NCI-H69 (cell line): Measurements from ENCODE around the gene CYTH4.

Experiments used
- DNase-seq: peaks from one replicate; lab custom pipeline; 2025; lab: John Stamatoyannopoulos, UW

Gene CYTH4

GRCh38 chr22:37289156-37289735 lies 6.9 kb downstream of the CYTH4 start:
- DNase-seq = no peak

GRCh38 chr22:37290737-37291136 lies 8.4 kb downstream of the CYTH4 start:
- DNase-seq = no peak

GRCh38 chr22:37291559-37292298 lies 9.4 kb downstream of the CYTH4 start:
- DNase-seq = no peak

- DNase-seq = no peak
Observed at GRCh38 chr22:37292641-37293040, 10.3 kb downstream of the CYTH4 start.

GRCh38 chr22:37293172-37293571 lies 10.9 kb downstream of the CYTH4 start:
- DNase-seq = no peak

- no peak for DNase-seq
Observed at GRCh38 chr22:37294747-37295146, 12.4 kb downstream of the CYTH4 start.

GRCh38 chr22:37295213-37295886 lies 13.0 kb downstream of the CYTH4 start:
- no peak for DNase-seq

- no peak for DNase-seq
Observed at GRCh38 chr22:37295946-37296345, 13.6 kb downstream of the CYTH4 start.

GRCh38 chr22:37298748-37299495 lies 16.6 kb downstream of the CYTH4 start:
- no peak for DNase-seq

GRCh38 chr22:37299969-37300509 lies 17.7 kb downstream of the CYTH4 start:
- no peak for DNase-seq

GRCh38 chr22:37300551-37301017 lies 18.3 kb downstream of the CYTH4 start:
- no peak for DNase-seq

- no peak for DNase-seq
Observed at GRCh38 chr22:37301144-37301830, 19.0 kb downstream of the CYTH4 start.

GRCh38 chr22:37302674-37303555 lies 20.6 kb downstream of the CYTH4 start:
- DNase-seq = no peak

GRCh38 chr22:37303821-37304274 lies 21.5 kb downstream of the CYTH4 start:
- no peak for DNase-seq

- DNase-seq = no peak
Observed at GRCh38 chr22:37304595-37305343, 22.5 kb downstream of the CYTH4 start.

GRCh38 chr22:37305887-37306286 lies 23.6 kb downstream of the CYTH4 start:
- no peak for DNase-seq

- no peak for DNase-seq
Observed at GRCh38 chr22:37306494-37306829, 24.2 kb downstream of the CYTH4 start.

GRCh38 chr22:37308385-37309200 lies 26.3 kb downstream of the CYTH4 start:
- DNase-seq = no peak
